ENCODE data around the gene SPDL1.

SPDL1 gene

GRCh38 chr5:169583424-169584220, at the start of gene SPDL1:
TSS of gene SPDL1 (plus strand) at chr5:169583773. CDS start at chr5:169588417, 4,644 bp downstream.
- H3K4me3 ChIP-seq (ENCODE audit: low read length): peak within 1 kb of the TSS; percentile 85
- no peak for TF ChIP-seq CTCF (IDR thresholded peaks at IDR 0.05; ENCODE audit: insufficient read depth, low read depth, low read length, missing control alignments)
- peak; percentile 97 for DNase-seq (ENCODE audit: low read depth)

GRCh38 chr5:169534311-169534880, 49.2 kb upstream of the SPDL1 start:
- TF ChIP-seq CTCF (IDR thresholded peaks at IDR 0.05; ENCODE audit: insufficient read depth, low read depth, low read length, missing control alignments): no peak
- no peak for DNase-seq (ENCODE audit: low read depth)
- H3K4me3 ChIP-seq (ENCODE audit: low read length): no peak overlapping the region

- H3K4me3 ChIP-seq (ENCODE audit: low read length): no peak overlapping the region
- TF ChIP-seq CTCF (IDR thresholded peaks at IDR 0.05; ENCODE audit: insufficient read depth, low read depth, low read length, missing control alignments): no peak
- DNase-seq (ENCODE audit: low read depth): no peak
Measured at GRCh38 chr5:169534939-169535338, 48.6 kb upstream of the SPDL1 start.

- DNase-seq (ENCODE audit: low read depth): no peak
- no peak for TF ChIP-seq CTCF (IDR thresholded peaks at IDR 0.05; ENCODE audit: insufficient read depth, low read depth, low read length, missing control alignments)
- no peak overlapping the region for H3K4me3 ChIP-seq (ENCODE audit: low read length)
Measured at GRCh38 chr5:169538944-169539343, 44.6 kb upstream of the SPDL1 start.

- H3K4me3 ChIP-seq (ENCODE audit: low read length): no peak overlapping the region
- TF ChIP-seq CTCF (IDR thresholded peaks at IDR 0.05; ENCODE audit: insufficient read depth, low read depth, low read length, missing control alignments): no peak
- no peak for DNase-seq (ENCODE audit: low read depth)
Measured at GRCh38 chr5:169542811-169543210, 40.8 kb upstream of the SPDL1 start.

GRCh38 chr5:169544264-169544950, 39.2 kb upstream of the SPDL1 start:
- no peak for TF ChIP-seq CTCF (IDR thresholded peaks at IDR 0.05; ENCODE audit: insufficient read depth, low read depth, low read length, missing control alignments)
- no peak for DNase-seq (ENCODE audit: low read depth)
- no peak overlapping the region for H3K4me3 ChIP-seq (ENCODE audit: low read length)
